Stomach (tissue), 4 donors: ENCODE data around the gene TNS1.

Source experiments
- CTCF ChIP-seq, 7 experiments: fragments of 450-650 bp in 4 of 7; fragments of 200-600 bp in 3 of 7; sonication (generic) in 3 of 7; IDR thresholded peaks; one replicate each; pipeline ENCODE4 v1.5.1; 2016 to 2019; ENCODE audit warnings: antibody characterized with exemption in 7 of 7, control low read depth in 2 of 7, mild to moderate bottlenecking in 1 of 7
- EP300 ChIP-seq: sonication (generic); formaldehyde crosslinking; IDR thresholded peaks from one replicate; pipeline ENCODE4 v1.6.1; 2017; ENCODE audit warnings: antibody characterized with exemption
- POLR2A ChIP-seq, 4 donors: fragments of 450-650 bp; IDR thresholded peaks; one replicate each; pipeline ENCODE4 v1.6.1; 2016; ENCODE audit warnings: antibody characterized with exemption in 4 of 4, control low read depth in 2 of 4, mild to moderate bottlenecking in 1 of 4, moderate library complexity in 1 of 4

DNA sequence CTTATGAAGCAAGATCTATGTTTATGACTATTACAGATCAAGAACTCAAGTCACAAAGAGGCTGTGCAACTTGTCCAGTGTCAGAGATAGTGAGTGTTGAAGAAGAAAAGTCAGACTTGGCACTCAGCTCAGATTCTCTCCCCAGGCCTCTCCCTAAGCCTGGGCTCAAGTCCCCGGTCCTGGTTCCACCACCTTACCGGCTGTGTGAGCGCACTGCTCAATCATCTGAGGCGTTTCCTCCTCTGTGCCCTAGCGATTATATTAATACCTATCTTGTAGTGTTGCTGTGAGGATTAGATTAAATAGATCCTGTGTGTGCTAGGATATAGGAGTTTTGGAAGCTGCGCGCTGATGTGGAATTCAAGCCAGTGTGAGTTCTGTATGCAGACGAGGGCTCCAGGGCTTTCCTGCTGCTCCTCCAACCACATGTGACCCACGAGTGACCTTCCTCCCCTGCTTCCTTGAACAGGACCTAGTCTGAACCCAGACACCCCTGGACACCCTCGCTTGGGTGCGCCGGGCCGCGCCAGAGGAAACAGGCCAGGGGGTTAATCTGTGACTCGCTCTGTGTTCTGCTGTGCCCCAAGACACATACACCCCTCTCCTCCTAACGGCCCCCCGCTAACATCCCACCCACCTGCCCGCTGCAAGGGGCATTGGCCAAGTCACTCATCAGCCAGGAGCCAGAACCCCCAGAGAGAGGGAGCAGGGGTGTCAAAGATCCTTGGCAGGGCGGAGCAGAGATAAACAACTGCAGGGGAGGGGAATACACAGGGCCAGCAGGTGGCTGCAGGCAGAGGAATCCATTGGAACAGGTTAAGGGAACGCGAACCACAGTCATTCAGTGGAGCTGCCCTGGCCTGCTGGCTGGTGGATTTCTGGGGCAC is 38.3 kb downstream of the TNS1 start:
- TF ChIP-seq CTCF (IDR thresholded peaks at IDR 0.05) (no peak), EP300 (no peak), POLR2A (IDR thresholded peaks at IDR 0.05) (no peak)
